Trophoblast cell (in vitro differentiated cells and primary cell): ENCODE measurements around the gene GLDN.

ENCODE experiments used
- DNase-seq, 2 donors: peaks; one replicate each; pipeline ENCODE4 v3.0.0-alpha.2; 2016
- H2AFZ ChIP-seq: 2 replicates; pipeline ENCODE4 v1.6.1; 2013; ENCODE audit warnings: low read length, moderate library complexity, mild to moderate bottlenecking; ENCODE audit not compliant: insufficient read depth, poor library complexity
- H2AK5ac ChIP-seq: 2 replicates; pipeline ENCODE4 v1.6.1; 2013; ENCODE audit warnings: mild to moderate bottlenecking, low read length
- H2BK120ac ChIP-seq: 2 replicates; pipeline ENCODE4 v1.6.1; 2013; ENCODE audit warnings: low read length, mild to moderate bottlenecking, moderate library complexity; ENCODE audit not compliant: insufficient read depth, poor library complexity
- H2BK12ac ChIP-seq: 2 replicates; pipeline ENCODE4 v1.6.1; 2013; ENCODE audit warnings: mild to moderate bottlenecking, low read length, moderate library complexity
- H2BK5ac ChIP-seq: 2 replicates; pipeline ENCODE4 v1.6.1; 2013; ENCODE audit warnings: low read length, low read depth, moderate library complexity, mild to moderate bottlenecking; ENCODE audit not compliant: poor library complexity
- H3K14ac ChIP-seq: 2 replicates; pipeline ENCODE4 v1.6.1; 2013; ENCODE audit warnings: mild to moderate bottlenecking, low read length
- H3K18ac ChIP-seq: 2 replicates; pipeline ENCODE4 v1.6.1; 2013; ENCODE audit warnings: mild to moderate bottlenecking, low read length
- H3K23ac ChIP-seq: 2 replicates; pipeline ENCODE4 v1.6.1; 2013; ENCODE audit warnings: low read length
- H3K27ac ChIP-seq: 2 replicates; pipeline ENCODE4 v1.5.1; 2013; ENCODE audit warnings: low read depth, mild to moderate bottlenecking, inconsistent platforms, low read length, moderate library complexity
- H3K27me3 ChIP-seq: 2 replicates; pipeline ENCODE4 v1.6.1; 2013; ENCODE audit warnings: inconsistent platforms, mild to moderate bottlenecking, low read length, moderate library complexity; ENCODE audit not compliant: insufficient read depth
- H3K36me3 ChIP-seq, 2 experiments: 1 replicate in 1 of 2; 2 replicates in 1 of 2; pipeline ENCODE4 v1.6.1; 2013; ENCODE audit warnings: low read length in 2 of 2, mild to moderate bottlenecking in 2 of 2, moderate library complexity in 1 of 2; ENCODE audit not compliant: insufficient read depth in 2 of 2, control insufficient read depth in 1 of 2
- H3K4ac ChIP-seq: 2 replicates; pipeline ENCODE4 v1.6.1; 2013; ENCODE audit warnings: low read depth, mild to moderate bottlenecking, low read length, moderate library complexity
- H3K4me1 ChIP-seq, 2 experiments: 1 replicate in 1 of 2; 2 replicates in 1 of 2; pipeline ENCODE4 v1.6.1; 2013; ENCODE audit warnings: low read length in 2 of 2, mild to moderate bottlenecking in 2 of 2, moderate library complexity in 1 of 2; ENCODE audit not compliant: insufficient read depth in 2 of 2, control insufficient read depth in 1 of 2
- H3K4me2 ChIP-seq: 2 replicates; pipeline ENCODE4 v1.6.1; 2013; ENCODE audit warnings: inconsistent platforms, mild to moderate bottlenecking, low read length, moderate library complexity
- H3K4me3 ChIP-seq: 2 replicates; pipeline ENCODE4 v1.5.1; 2013; ENCODE audit warnings: mild to moderate bottlenecking, low read depth, low read length, inconsistent platforms
- H3K79me1 ChIP-seq: one replicate; pipeline ENCODE4 v1.6.1; 2013; ENCODE audit warnings: low read length
- H3K79me2 ChIP-seq: 2 replicates; pipeline ENCODE4 v1.6.1; 2013; ENCODE audit warnings: low read length, mild to moderate bottlenecking; ENCODE audit not compliant: control insufficient read depth, insufficient read depth, poor library complexity
- H3K9ac ChIP-seq: 2 replicates; pipeline ENCODE4 v1.6.1; 2013; ENCODE audit warnings: mild to moderate bottlenecking, low read length
- H3K9me3 ChIP-seq: 2 replicates; pipeline ENCODE4 v1.6.1; 2013; ENCODE audit warnings: low read depth, mild to moderate bottlenecking, control low read depth, inconsistent platforms, low read length; ENCODE audit not compliant: insufficient read depth
- H4K12ac ChIP-seq: 2 replicates; pipeline ENCODE4 v1.6.1; 2013; ENCODE audit warnings: low read depth, mild to moderate bottlenecking, low read length, moderate library complexity
- H4K8ac ChIP-seq: 2 replicates; pipeline ENCODE4 v1.6.1; 2013; ENCODE audit warnings: low read depth, mild to moderate bottlenecking, low read length, moderate library complexity
- H4K91ac ChIP-seq: one replicate; pipeline ENCODE4 v1.6.1; 2013; ENCODE audit warnings: low read depth, mild to moderate bottlenecking, low read length, moderate library complexity
- WGBS: extraction: QIAGEN DNeasy Blood & Tissue Kit; methylation state at CpG from one replicate; pipeline ENCODE4 v1.1.7; 2013; ENCODE audit warnings: missing lambda C conversion rate; ENCODE audit not compliant: insufficient read length, insufficient coverage; ENCODE audit errors: extremely low coverage; 5-methylcytosine and 5-hydroxymethylcytosine counted together

GLDN gene

GRCh38 chr15:51350723-51351122, 9.3 kb downstream of the GLDN start:
- Histone ChIP-seq H3K4me2 (no peak overlapping the region), H3K27ac (no peak overlapping the region), H3K23ac (no peak overlapping the region), H4K12ac (no peak overlapping the region), H4K8ac (no peak overlapping the region), H3K9me3 (no peaks in the 10 kb centered on the region), H2BK120ac (no peak overlapping the region), H2AFZ (no peak overlapping the region), H3K4me3 (no peak overlapping the region), H2BK5ac (no peak overlapping the region), H3K9ac (no peak overlapping the region), H3K27me3 (no peaks in the 10 kb centered on the region), H3K4ac (no peak overlapping the region), H4K91ac (no peak overlapping the region), H3K18ac (no peak overlapping the region), H2AK5ac (no peak overlapping the region), H3K4me1 (no peaks in the 10 kb centered on the region), H3K79me2 (no peaks in the 10 kb centered on the region), H3K14ac (no peak overlapping the region), H3K79me1 (no peaks in the 10 kb centered on the region), H2BK12ac (no peak overlapping the region), H3K36me3 (no peaks in the 10 kb centered on the region)
- no peak for DNase-seq
- WGBS = no CpG with 5 or more reads among the region's 3 CpGs

- no peak overlapping the region for H4K12ac ChIP-seq
- no peaks in the 10 kb centered on the region for H3K79me2 ChIP-seq
- H2BK120ac ChIP-seq = no peak overlapping the region
- no peak overlapping the region for H2AK5ac ChIP-seq
- H3K79me1 ChIP-seq = peaks cover 2% of the 10 kb centered on the region
- H3K27me3 ChIP-seq = no peaks in the 10 kb centered on the region
- H2BK12ac ChIP-seq = no peak overlapping the region
- no peak overlapping the region for H3K4me2 ChIP-seq
- H3K23ac ChIP-seq = no peak overlapping the region
- H3K4me1 ChIP-seq = no peaks in the 10 kb centered on the region
- H3K36me3 ChIP-seq = no peaks in the 10 kb centered on the region
- no peak overlapping the region for H3K4ac ChIP-seq
- no CpG with 5 or more reads among the region's 2 CpGs for WGBS
- no peak for DNase-seq
- no peak overlapping the region for H4K91ac ChIP-seq
- no peaks in the 10 kb centered on the region for H3K9me3 ChIP-seq
- no peak overlapping the region for H3K9ac ChIP-seq
- no peak overlapping the region for H3K27ac ChIP-seq
- no peak overlapping the region for H3K14ac ChIP-seq
- H3K18ac ChIP-seq = no peak overlapping the region
- H4K8ac ChIP-seq = no peak overlapping the region
- no peak overlapping the region for H3K4me3 ChIP-seq
- H2AFZ ChIP-seq = no peak overlapping the region
- H2BK5ac ChIP-seq = no peak overlapping the region
Observed at GRCh38 chr15:51353976-51354375, 12.5 kb downstream of the GLDN start.

- Histone ChIP-seq H3K79me1 (peaks cover 2% of the 10 kb centered on the region), H4K8ac (no peak overlapping the region), H3K4me2 (no peak overlapping the region), H3K14ac (no peak overlapping the region), H3K4me1 (no peaks in the 10 kb centered on the region), H3K9ac (no peak overlapping the region), H2BK5ac (no peak overlapping the region), H4K91ac (no peak overlapping the region), H3K4ac (no peak overlapping the region), H3K9me3 (no peaks in the 10 kb centered on the region), H3K4me3 (no peak overlapping the region), H3K18ac (no peak overlapping the region), H4K12ac (no peak overlapping the region), H2BK12ac (no peak overlapping the region), H3K27ac (no peak overlapping the region), H2AFZ (no peak overlapping the region), H3K27me3 (no peaks in the 10 kb centered on the region), H3K23ac (no peak overlapping the region), H3K79me2 (no peaks in the 10 kb centered on the region), H2BK120ac (no peak overlapping the region), H2AK5ac (no peak overlapping the region), H3K36me3 (no peaks in the 10 kb centered on the region)
- no CpG with 5 or more reads among the region's 1 CpG for WGBS
- DNase-seq = no peak
Observed at GRCh38 chr15:51355096-51355495, 13.6 kb downstream of the GLDN start.

GRCh38 chr15:51356147-51356546, 14.7 kb downstream of the GLDN start:
- H4K8ac ChIP-seq = no peak overlapping the region
- H2BK120ac ChIP-seq = no peak overlapping the region
- no peak overlapping the region for H4K91ac ChIP-seq
- H3K4me1 ChIP-seq = peaks cover 0 to 3% of the 10 kb centered on the region in 2 experiments
- no peak overlapping the region for H4K12ac ChIP-seq
- H2AK5ac ChIP-seq = no peak overlapping the region
- no peaks in the 10 kb centered on the region for H3K79me2 ChIP-seq
- peaks cover 4% of the 10 kb centered on the region for H3K79me1 ChIP-seq
- H3K27me3 ChIP-seq = no peaks in the 10 kb centered on the region
- no peaks in the 10 kb centered on the region for H3K9me3 ChIP-seq
- H3K18ac ChIP-seq = no peak overlapping the region
- no peak overlapping the region for H3K4me3 ChIP-seq
- no peaks in the 10 kb centered on the region for H3K36me3 ChIP-seq
- H2BK5ac ChIP-seq = no peak overlapping the region
- no peak overlapping the region for H3K9ac ChIP-seq
- H3K4ac ChIP-seq = no peak overlapping the region
- no peak overlapping the region for H3K14ac ChIP-seq
- WGBS = no CpG with 5 or more reads among the region's 5 CpGs
- H2BK12ac ChIP-seq = no peak overlapping the region
- no peak overlapping the region for H2AFZ ChIP-seq
- no peak overlapping the region for H3K23ac ChIP-seq
- no peak overlapping the region for H3K4me2 ChIP-seq
- no peak overlapping the region for H3K27ac ChIP-seq
- DNase-seq = no peak
